RCC 7860 (cell line): ENCODE results near the gene ZNF628.
A peak's percentile ranks its signal among the peaks of the same experiment; 100 is the strongest.

Source experiments
- DNase-seq: peaks from one replicate; pipeline ENCODE4 v3.0.0-alpha.2; 2015; ENCODE audit warnings: low spot score
- FAIRE-seq: peaks from 2 replicates; lab custom pipeline; 2012; peaks lifted over from hg19 to GRCh38; lab: Jason Lieb, UNC

Gene ZNF628

DNA sequence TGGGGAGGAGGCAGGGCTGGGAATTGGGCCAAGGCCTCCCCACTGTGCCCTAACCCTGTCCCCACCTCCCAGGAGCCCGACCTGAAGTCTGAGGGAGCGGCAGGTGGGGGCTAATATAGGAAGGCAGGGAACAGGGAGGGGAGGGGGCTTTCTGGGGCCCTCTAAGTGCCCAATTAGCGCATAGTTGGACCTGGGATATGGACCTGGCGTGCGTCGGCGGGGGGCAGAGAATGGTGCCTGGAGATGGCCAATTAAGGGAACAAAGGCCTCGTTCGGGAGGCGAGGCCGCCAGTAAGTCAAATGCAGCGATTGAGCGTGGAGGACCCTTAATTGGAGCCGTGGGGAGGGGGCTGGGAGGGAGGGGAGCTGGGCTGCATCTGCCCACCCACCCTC, 11.8 kb upstream of the ZNF628 start, which contains the start of gene C19orf85:
Gene C19orf85, minus strand, starts transcription at position 90 of the 393 bp plus-strand sequence. CDS start 197 bp downstream, outside the sequence.
- FAIRE-seq: no peak
- DNase-seq: no peak

DNA sequence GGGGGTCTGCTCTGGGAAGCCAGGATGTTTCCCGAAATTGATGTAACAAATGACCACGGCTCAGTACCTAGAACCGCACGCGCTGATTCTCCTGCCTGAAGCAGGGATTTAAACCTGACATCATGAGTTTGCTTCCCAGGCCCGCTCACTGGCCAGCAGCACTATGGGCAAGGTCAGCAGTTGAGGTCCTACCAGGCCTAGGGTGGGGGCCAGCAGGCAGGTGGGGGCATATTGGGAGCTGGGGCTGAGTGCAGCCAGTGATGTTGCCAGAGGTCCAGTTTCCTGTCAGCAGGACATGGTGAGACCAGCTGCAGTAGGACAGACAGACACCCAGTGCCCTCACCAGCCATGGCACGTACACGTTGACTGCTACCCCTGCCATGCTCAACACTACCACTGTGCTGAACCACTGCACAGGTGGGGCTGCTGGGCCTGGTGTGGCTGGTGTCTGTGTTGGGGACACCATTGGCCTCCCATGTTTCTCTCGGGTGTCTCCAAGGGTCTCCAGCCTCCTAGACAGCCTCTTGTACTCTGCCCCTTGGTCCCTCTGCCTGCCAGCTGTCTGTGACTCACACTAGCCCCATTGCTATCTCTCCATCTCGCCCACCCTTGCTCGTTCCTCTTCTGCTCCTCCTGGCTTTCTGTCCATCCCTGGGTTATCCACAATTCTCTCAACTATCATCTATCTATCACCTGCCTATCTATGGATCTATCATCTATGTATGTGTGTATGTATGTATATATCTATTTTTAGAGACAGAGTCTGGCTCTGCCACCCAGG, 10.8 kb upstream of the ZNF628 start:
- no peak for FAIRE-seq
- DNase-seq: no peak

DNA sequence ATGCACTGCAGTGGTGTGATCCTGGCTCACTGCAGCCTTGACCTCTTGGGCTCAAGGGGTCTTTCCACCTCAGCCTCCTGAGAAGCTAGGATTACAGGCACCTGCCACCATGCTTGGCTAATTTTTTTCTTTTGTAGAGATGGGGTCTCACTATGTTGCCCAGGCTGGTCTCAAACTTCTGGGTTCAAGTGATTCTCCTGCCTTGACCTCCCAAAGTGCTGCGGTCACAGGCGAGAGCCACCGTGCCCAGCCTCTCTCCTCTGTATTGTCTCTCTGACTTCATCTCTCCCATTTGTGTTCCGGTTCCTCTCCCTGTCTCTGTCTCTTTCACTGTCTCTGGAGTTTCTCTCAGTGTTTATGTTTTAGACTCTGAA, 10.2 kb upstream of the ZNF628 start:
- FAIRE-seq (no peak), DNase-seq (no peak)

DNA sequence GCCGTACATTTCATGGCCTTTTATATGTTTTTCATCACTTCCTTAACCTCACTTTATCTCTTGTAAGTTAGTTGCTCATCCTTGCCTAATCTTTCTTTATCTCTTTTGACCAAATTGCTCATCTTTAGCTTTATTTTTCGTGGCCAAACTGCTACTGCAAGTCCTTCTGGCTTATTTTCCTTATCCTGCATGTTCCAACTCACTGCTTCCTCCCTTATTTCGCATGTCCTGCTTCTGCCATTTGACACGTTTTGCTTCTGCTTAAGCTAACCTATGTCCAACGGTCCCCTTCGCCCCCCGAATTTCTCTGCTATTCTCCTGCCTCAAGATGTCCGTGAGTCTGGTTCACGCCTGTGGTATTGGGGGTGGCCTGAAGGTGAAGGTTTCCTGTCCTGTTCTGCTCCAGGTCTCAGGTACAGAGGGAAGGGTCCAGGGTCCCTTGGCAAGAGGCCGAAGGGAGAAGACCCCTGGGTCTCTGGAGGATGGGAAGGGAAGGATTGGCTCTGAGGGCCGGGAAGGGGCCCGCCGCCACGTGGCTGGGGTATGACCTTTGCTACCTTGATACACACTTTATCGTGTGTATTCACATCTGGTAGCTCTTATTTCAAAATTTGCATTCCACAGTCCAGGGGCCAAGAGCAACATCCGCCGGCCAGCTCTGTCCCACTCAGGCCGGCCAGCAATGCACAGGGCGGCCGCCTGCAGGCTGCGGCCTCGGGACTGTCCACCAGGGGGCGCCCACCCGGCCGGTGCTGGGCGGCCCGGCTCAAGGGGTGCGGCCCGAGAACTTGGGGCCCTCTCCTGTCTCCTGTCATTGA, 9.0 kb upstream of the ZNF628 start:
- FAIRE-seq (no peak), DNase-seq (no peak)

DNA sequence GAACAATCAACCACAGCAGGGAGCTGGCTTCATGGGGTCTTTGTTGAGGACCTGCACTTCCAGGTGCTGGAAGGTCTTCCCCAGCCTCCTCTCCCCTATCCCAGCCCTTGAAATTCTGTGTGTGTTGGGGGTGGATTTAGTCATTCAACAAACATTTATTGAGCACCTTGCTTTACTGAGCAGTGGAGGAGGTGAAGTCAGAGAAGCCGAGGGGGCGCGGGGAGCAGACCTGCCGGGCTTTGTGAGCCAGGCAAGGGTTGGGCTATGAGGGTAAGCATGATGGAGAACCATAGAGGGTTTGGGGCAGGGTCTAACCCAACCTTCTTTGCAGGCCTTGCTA, 8.4 kb upstream of the ZNF628 start:
- no peak for FAIRE-seq

DNA sequence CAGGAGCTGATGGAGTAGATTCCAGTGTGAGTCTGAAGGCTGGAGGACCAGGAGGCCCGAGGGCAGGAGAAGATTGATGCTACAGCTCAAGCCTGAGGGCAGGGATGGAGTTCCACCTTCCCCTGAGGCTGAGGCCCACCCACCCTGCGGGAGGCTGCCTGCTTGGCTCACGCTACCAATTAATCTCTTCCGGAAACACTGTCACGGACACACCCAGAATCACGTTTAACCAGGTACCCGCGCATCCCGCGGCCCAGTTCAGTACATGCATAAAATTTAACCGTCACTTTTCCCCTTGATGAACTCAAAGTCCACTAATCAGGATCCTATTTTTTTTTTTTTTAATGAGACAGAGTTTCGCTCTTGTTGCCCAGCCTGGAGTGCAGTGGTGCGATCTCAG, 5.2 kb upstream of the ZNF628 start:
- FAIRE-seq (no peak), DNase-seq (no peak)

More for the DNA sequence above, 8.4 kb upstream of the ZNF628 start:
- DNase-seq: no peak

DNA sequence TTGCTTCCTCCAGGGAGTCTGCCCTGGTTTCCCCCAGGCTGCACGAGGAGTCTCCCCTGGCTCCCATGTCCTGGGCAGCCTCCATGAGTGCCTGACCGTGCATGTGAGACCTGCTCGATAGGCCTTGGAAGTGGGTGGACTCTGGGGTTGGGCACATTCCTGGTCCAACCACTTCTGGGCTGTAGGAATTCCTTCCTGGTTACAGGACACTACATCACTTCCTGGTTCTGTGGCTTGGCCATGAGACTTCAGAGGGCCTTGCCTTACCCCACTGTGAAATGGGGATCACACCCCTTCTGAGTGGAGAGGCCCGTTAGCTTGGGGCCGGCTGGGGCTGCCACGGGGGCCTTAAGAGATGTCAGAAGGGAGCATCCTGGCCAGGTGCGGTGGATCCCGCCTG, 4.0 kb upstream of the ZNF628 start:
- FAIRE-seq: no peak
- DNase-seq: peak; percentile 83

DNA sequence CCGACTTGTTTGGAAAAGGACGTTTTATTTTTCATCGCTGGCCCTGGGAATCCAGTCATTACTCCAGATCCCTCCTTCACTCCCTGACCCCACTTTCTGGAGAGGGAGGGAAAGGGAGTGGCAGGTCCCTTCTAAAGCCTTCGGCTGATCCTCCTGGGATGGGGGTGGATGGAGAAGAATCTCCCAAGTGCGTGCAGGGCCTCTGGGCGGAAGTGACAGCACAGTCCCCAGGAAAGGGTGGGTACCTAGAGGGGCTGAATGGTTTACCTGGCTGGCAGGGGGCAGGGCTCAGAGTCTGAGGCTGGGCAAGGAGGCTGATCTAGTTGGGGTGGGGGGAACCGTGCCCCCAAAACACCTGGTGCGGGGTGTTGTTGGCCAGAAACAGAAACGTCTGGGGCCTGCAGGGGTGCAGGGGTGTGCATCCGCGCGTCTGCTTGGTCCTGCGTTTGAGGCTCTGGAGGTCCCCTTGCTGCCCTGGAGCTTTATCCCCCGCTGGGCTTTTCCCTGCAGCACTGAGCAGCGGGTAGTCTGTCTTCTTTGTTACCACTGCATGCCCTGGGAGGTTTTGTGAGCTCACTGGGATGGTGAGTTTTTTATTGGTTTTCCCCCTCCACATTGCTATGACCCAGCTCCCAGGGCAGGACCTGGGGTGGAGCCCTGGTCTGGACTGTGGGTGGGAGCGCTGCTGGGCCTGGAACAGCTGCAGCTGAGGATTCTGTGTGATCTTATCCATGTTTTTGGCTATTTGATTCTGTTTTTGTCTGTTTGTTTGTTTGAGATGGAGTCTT, 3.0 kb upstream of the ZNF628 start:
- FAIRE-seq (no peak), DNase-seq (peak; percentile 49)

DNA sequence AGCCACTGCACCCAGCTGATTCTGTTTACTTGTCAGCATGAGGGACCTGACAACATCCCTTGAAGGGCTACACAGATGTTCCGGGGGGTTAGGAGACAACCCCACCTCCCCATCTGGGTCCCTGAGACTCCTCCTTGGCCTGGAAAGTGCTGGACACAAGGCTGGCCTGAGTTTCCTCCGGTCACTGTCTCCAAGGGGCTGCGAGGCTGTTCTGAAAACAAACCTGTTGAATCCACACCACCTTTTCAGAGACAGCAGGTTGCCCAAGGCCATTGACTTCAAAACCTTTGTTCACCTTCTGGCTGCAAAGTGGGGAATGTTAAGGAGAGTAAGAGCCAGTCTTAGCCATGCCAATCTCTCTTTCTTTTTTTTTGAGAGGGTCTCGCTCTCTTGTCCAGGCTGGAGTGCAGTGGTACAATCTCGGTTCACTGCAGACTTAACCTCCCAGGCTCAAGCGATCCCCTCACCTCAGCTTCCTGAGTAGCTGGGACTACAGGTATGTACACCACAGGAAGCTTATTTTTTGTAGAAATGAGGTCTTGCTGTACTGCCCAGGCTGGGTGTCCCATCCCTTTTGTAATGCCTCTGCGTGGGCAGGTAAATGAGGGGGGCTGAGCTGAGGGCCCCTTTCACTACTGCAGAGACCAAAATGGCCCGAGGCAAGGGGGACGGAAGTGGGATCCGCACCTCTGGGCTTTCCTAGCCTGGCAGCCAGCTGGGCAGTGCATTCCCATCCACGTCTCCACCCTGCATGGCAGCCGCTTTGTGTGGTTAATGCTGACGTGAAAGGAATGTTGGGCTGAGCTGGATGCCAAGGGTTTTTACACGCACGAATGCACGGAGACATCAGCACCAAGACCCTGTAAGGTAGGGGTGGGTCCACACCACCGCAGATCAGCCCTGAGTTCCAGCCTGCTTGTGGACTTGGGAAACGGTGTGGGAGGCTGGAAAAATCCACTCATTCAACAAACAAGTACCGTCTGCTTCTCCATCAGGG, 1.9 kb upstream of the ZNF628 start:
- FAIRE-seq: peak; percentile 78
- peak; percentile 92 for DNase-seq

DNA sequence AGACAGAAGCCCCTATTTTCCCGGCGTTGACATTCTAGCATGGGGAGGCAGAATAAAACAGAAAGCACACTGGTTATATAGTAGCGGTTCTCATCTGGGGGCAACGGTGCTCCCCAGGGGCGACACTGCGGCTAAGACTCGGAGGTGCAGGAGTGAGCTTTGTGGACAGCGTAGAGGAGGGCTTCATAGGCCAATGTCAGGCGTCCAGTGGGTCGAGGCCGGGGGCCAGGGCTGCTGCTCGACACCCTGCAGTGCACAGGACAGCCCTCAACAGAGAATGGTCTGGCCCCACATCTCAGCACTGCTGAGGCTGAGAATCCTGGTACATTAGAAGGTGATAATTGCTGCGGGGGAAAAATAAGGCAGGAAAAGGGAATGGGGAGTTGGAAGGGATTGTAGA, 1.5 kb downstream of the ZNF628 start:
- no peak for DNase-seq
- no peak for FAIRE-seq

DNA sequence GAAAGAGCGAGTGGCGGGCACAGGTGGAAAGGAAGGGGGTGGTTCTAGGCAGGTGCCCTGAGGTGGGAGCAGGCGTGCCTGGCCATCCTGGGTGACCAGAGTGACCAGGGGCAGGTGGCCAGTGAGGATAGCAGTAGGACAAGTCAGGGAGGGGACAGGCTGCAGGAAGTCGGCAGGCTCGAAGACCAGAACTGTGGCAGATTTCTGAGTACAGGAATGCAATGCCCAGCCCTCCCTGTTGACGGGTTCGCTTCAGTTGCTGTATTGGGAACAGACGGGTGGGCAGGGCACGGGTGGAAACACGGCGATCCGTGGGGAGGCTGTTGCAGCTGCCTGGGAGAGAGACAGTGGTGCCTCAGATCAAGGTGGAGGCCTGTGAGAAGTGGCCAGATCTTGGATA, 1.9 kb downstream of the ZNF628 start:
- DNase-seq: no peak
- no peak for FAIRE-seq

DNA sequence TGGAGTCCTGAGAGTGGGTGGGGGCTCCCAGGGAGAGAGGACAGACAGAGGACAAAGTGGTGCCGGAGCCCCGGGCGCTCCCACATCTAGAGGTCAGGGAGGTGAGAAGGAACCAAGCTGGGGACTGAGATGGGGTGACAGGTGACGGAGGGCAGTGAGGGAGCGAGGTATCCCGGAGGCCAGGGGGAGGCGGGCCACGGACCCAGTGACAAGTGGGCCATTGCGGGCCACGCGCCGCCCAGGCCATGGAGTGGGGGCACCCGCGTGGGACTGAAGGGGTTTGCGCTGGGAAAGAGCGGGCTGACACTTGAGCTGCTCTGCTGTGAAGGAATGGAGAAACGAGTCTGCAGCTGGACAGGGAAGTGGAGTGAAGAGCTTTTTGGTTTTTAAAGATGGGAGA, 2.6 kb downstream of the ZNF628 start:
- DNase-seq (no peak), FAIRE-seq (no peak)

DNA sequence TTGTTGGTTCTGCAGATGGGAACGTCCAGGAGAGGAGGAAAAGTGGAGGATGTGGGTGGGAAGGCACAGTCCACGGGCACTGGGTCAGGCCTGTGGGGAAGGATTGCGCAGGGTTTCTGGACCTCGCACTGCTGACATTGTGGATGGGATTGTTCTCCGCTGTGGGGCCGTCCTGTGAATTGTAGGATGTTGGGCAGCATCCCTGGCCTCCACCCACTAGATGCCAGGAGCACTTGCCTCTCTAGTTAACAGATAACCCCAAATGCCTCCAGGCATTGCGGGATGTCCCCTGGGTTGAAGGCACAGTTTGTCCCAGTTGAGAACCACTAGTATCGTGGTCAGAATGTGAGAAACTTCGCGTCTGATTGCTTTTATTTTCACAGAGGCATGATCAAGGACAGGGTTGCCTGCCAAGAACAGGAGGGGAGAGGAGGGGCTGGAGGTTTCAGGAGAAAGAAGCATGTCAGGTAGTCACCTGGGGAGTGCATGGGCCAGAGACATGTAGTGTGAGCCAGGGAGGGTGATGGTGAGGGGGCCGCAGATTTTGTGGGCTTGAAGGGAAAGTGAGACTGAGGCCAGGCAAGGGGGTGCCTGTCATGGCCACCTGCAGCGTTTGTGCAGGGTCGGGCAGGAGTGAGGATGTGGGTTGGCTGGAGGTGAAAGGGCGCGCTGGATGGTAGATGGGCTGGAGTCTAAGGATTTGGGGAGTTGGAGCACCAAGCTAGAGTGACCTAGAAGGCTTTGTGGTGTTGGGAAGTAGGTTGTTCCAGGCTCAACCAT, 3.2 kb downstream of the ZNF628 start:
- DNase-seq (no peak), FAIRE-seq (no peak)

DNA sequence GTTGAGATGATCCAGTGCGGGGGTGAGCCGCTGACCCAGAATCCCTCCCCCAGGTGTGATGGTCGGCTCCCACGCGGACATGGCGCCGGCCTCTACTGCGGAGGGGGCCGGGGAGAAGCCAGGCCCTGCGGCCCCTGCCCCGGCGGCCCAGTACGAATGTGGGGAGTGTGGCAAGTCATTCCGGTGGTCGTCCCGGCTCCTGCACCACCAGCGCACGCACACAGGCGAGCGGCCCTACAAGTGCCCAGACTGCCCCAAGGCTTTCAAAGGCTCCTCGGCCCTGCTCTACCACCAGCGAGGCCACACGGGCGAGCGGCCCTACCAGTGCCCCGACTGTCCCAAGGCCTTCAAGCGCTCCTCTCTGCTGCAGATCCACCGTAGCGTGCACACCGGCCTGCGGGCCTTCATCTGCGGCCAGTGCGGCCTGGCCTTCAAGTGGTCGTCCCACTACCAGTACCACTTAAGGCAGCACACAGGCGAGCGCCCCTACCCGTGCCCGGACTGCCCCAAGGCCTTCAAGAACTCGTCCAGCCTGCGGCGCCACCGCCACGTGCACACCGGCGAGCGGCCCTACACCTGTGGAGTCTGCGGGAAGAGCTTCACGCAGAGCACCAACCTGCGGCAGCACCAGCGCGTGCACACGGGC, 4.9 kb downstream of the ZNF628 start:
- DNase-seq: no peak
- no peak for FAIRE-seq

DNA sequence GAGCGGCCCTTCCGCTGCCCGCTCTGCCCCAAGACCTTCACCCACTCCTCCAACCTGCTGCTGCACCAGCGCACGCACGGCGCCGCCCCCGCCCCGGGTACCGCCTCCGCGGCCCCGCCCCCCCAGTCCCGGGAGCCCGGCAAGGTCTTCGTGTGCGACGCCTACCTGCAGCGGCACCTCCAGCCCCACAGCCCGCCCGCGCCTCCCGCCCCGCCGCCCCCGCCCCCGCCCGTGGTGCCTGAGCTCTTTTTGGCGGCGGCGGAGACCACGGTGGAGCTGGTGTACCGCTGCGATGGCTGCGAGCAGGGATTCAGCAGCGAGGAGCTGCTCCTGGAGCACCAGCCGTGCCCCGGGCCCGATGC, 5.4 kb downstream of the ZNF628 start:
- no peak for DNase-seq
- no peak for FAIRE-seq

DNA sequence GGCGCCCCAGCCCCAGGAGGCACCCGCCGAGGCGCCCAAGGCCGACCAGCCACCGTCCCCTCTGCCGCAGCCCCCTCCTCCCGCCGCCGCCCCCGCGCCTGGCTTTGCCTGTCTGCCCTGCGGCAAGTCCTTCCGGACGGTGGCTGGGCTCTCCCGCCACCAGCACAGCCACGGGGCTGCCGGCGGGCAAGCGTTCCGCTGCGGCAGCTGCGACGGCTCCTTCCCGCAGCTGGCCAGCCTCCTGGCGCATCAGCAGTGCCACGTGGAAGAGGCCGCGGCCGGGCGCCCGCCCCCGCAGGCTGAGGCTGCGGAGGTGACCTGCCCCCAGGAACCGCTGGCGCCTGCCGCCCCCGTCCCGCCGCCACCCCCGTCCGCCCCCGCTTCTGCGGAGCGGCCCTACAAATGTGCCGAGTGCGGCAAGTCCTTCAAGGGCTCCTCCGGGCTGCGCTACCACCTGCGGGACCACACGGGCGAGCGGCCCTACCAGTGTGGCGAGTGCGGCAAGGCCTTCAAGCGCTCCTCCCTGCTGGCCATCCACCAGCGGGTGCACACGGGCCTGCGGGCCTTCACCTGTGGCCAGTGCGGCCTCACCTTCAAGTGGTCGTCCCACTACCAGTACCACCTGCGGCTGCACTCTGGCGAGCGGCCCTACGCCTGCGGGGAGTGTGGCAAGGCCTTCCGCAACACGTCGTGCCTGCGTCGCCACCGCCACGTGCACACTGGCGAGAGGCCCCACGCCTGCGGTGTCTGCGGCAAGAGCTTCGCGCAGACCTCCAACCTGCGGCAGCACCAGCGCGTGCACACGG, 5.9 kb downstream of the ZNF628 start:
- no peak for DNase-seq
- no peak for FAIRE-seq

DNA sequence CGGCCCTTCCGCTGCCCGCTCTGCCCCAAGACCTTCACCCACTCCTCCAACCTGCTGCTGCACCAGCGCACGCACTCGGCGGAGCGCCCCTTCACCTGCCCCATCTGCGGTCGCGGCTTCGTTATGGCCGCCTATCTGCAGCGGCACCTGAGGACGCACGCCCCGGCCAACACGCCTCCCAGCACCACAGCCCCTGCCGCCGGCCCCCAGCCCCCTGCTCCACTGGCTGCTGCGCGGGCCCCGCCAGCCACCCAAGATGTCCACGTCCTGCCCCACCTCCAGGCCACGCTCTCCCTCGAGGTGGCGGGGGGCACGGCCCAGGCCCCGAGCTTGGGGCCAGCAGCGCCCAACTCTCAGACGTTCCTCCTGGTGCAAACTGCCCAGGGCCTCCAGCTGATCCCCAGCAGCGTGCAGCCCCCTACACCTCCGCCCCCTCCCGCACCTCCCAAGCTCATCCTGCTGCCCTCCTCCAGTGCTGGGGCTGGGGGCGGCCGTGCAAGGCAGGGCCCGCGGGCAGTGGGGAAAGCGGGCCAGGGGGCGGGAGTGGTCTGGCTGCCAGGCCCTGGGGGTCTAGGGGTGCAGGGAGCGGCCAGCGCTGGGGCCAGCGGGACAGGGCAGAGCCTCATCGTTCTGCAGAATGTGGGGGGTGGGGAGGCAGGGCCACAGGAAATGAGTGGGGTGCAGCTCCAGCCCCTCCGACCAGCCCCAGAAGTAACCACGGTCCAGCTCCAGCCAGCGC, 6.7 kb downstream of the ZNF628 start:
- FAIRE-seq (no peak), DNase-seq (no peak)
